Calu3 (cell line): ENCODE data around the gene EML6. TPM values are rescaled to one million over a fixed set of nuclear protein-coding genes. Genes with fewer than 3 reads are reported as not detected.

ENCODE experiments used
- BruUV-seq: library from RNA; stranded (reverse); fragments of 400-500 nt; replicated peaks from 2 replicates; lab custom pipeline; 2021; lab: Mats Ljungman, UMichigan
- CTCF ChIA-PET: fragments of 300-600 bp; sonication (Branson Sonifier 250); formaldehyde crosslinking; loops from one replicate; lab custom pipeline; 2022; ENCODE audit warnings: antibody characterized with exemption; lab: Charles Lee
- DNase-seq: peaks from one replicate; pipeline ENCODE4 v3.0.0; 2022
- H3K27ac Mint-ChIP-seq: one replicate; pipeline ENCODE4 v1.8.0; 2022; ENCODE audit warnings: mixed read lengths; ENCODE audit not compliant: unreplicated experiment
- H3K27me3 Mint-ChIP-seq: one replicate; pipeline ENCODE4 v1.8.0; 2022; ENCODE audit warnings: mixed read lengths; ENCODE audit not compliant: unreplicated experiment
- H3K36me3 Mint-ChIP-seq: one replicate; pipeline ENCODE4 v1.8.0; 2022; ENCODE audit warnings: mild to moderate bottlenecking, moderate library complexity, mixed read lengths; ENCODE audit not compliant: insufficient read depth, unreplicated experiment
- H3K4me1 Mint-ChIP-seq: one replicate; pipeline ENCODE4 v1.8.0; 2022; ENCODE audit warnings: mild to moderate bottlenecking, low read depth, mixed read lengths; ENCODE audit not compliant: unreplicated experiment
- H3K4me3 Mint-ChIP-seq: one replicate; pipeline ENCODE4 v1.8.0; 2022; ENCODE audit warnings: mild to moderate bottlenecking, low read depth, moderate library complexity, mixed read lengths; ENCODE audit not compliant: unreplicated experiment
- H3K9me3 Mint-ChIP-seq: one replicate; pipeline ENCODE4 v1.8.0; 2022; ENCODE audit warnings: low read depth, mixed read lengths; ENCODE audit not compliant: unreplicated experiment
- intact Hi-C: fragments of 100-400 bp; cut with micrococcal nuclease; formaldehyde crosslinking; loops from one replicate; pipeline ENCODE4 v1.10.0; 2022; ENCODE audit not compliant: unreplicated experiment
- total RNA-seq: library from RNA; stranded (reverse); gene quantifications from 2 replicates; pipeline ENCODE4 v1.2.3, GENCODE V29; 2022
- TF ChIP-seq, protein P1 (sequence below): fragments of 200-600 bp; IDR thresholded peaks from one replicate; pipeline ENCODE4 v1.8.0; 2022; ENCODE audit warnings: antibody characterized with exemption; ENCODE audit not compliant: unreplicated experiment

The EML6 gene
- total RNA-seq, 1 experiment from 2014 or later: 0.45 TPM

DNA sequence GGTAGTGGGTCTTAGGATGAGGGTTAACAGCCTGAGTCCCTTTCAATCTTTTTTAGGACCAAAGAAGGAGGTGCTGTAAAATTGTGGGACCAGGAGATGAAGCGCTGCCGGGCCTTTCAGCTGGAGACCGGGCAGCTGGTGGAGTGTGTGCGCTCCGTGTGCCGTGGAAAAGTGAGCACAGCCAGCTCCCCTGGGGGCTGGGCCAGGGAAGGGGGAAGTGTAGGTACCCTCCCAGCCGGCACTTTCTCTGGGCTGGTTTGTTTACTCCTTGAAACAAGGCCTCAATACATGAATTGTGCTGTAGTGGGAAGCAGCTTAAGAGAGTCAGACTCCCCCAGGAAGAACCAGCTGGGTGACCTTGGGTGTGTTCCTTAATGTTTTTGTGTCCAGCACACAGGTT, 236.7 kb downstream of the EML6 start:
- peaks cover 5% of the 10 kb centered on the region for H3K36me3 Mint-ChIP-seq
- CTCF ChIA-PET: interaction anchor here (0.7 kb wide), 1 partner anchor 12 kb away, joined by 3 read pairs; no protein-coding TSS in a partner anchor
- no peaks in the 10 kb centered on the region for H3K27me3 Mint-ChIP-seq
- DNase-seq: no peak
- intact Hi-C loops: no loop called here
- H3K4me1 Mint-ChIP-seq: peaks cover 16% of the 10 kb centered on the region
- no peaks in the 10 kb centered on the region for H3K9me3 Mint-ChIP-seq
- H3K4me3 Mint-ChIP-seq: no peak overlapping the region
- TF ChIP-seq, protein P1, sequence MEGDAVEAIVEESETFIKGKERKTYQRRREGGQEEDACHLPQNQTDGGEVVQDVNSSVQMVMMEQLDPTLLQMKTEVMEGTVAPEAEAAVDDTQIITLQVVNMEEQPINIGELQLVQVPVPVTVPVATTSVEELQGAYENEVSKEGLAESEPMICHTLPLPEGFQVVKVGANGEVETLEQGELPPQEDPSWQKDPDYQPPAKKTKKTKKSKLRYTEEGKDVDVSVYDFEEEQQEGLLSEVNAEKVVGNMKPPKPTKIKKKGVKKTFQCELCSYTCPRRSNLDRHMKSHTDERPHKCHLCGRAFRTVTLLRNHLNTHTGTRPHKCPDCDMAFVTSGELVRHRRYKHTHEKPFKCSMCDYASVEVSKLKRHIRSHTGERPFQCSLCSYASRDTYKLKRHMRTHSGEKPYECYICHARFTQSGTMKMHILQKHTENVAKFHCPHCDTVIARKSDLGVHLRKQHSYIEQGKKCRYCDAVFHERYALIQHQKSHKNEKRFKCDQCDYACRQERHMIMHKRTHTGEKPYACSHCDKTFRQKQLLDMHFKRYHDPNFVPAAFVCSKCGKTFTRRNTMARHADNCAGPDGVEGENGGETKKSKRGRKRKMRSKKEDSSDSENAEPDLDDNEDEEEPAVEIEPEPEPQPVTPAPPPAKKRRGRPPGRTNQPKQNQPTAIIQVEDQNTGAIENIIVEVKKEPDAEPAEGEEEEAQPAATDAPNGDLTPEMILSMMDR: no peak
- H3K27ac Mint-ChIP-seq: no peak overlapping the region
- BruUV-seq: no TSS peak

DNA sequence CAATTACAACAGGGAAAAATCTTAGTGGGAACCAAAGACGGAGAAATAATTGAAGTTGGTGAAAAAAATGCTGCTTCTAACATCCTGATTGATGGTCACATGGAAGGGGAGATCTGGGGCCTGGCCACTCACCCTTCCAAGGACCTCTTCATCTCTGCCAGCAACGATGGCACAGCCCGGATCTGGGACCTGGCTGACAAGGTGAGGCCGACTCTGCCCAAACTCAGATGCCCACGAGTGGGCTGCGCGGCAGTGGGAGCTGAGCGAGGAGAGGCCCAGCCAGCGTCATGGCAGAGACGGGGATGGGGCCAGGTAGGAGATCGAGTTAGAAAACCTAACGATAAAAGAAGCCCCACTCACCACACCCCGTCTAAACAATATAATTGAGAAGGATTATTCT, 239.0 kb downstream of the EML6 start:
- no peak for DNase-seq
- no peak overlapping the region for H3K4me3 Mint-ChIP-seq
- H3K27me3 Mint-ChIP-seq: no peaks in the 10 kb centered on the region
- H3K36me3 Mint-ChIP-seq: peaks cover 17% of the 10 kb centered on the region
- no peaks in the 10 kb centered on the region for H3K9me3 Mint-ChIP-seq
- no TSS peak for BruUV-seq
- peaks cover 15% of the 10 kb centered on the region for H3K4me1 Mint-ChIP-seq
- TF ChIP-seq, protein P1: no peak
- intact Hi-C loops: no loop called here
- CTCF ChIA-PET: interaction anchor here (1.1 kb wide), 1 partner anchor 8 kb away, joined by 6 read pairs; no protein-coding TSS in a partner anchor
- H3K27ac Mint-ChIP-seq: no peak overlapping the region

DNA sequence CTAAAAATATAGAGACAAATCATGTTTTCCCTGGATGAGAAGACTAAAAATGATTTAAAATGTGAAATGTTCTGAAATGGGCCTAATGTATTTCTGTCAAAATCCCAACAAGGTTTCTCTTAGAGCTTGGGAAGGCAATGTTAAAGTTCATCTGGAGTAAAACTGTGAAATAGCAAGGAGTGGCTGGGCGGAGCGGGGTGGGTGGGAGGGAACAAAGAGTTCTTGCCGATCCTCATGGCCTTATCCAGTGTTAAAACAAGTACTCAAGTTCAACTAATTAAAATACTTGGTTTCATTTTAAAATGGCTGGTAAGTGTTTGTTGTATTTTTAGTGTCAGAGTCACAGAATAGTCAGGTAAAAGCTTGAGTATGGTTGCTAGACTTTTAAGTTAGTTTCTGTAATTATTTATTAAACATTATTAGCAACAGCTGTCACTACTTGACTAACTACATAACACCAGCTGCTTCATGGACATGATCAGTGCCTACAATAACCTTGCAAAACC, 239.5 kb downstream of the EML6 start:
- H3K4me3 Mint-ChIP-seq: no peak overlapping the region
- BruUV-seq: no TSS peak
- TF ChIP-seq, protein P1: no peak
- CTCF ChIA-PET: no interaction called here
- peaks cover 20% of the 10 kb centered on the region for H3K36me3 Mint-ChIP-seq
- peaks cover 15% of the 10 kb centered on the region for H3K4me1 Mint-ChIP-seq
- no peak overlapping the region for H3K27ac Mint-ChIP-seq
- no peaks in the 10 kb centered on the region for H3K27me3 Mint-ChIP-seq
- H3K9me3 Mint-ChIP-seq: no peaks in the 10 kb centered on the region
- intact Hi-C loops: no loop called here
- no peak for DNase-seq

DNA sequence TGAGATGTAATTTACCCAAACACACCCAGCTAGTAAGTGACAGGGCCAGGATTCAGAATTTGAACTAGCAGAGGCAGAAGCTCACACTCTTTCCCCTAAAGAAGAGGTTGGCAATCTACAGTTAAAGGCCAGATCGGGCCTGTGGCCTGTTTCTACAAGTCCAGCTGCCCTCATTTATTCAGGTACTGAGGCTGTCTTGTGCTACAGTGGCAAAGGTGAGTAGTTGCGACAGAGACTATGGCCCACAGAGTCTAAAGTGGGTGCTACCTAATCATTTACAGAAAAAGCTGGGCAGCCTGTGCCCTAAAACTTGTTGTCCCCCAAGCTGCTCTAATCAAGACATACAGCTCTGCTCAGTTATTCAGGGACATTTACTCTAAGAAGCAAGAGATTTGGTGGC, 240.0 kb downstream of the EML6 start:
- intact Hi-C loops: no loop called here
- CTCF ChIA-PET: no interaction called here
- peaks cover 15% of the 10 kb centered on the region for H3K4me1 Mint-ChIP-seq
- no peak overlapping the region for H3K4me3 Mint-ChIP-seq
- no TSS peak for BruUV-seq
- H3K9me3 Mint-ChIP-seq: no peaks in the 10 kb centered on the region
- TF ChIP-seq, protein P1: no peak
- no peak overlapping the region for H3K27ac Mint-ChIP-seq
- H3K27me3 Mint-ChIP-seq: no peaks in the 10 kb centered on the region
- peaks cover 25% of the 10 kb centered on the region for H3K36me3 Mint-ChIP-seq
- DNase-seq: no peak
